Pons (tissue), 1 donor: Measurements from ENCODE around the gene SOCS6.

Experiments
- DNase-seq: peaks from one replicate; pipeline ENCODE4 v3.0.0-alpha.2; 2016; ENCODE audit warnings: low spot score

The SOCS6 gene

GRCh38 chr18:70289351-70290312, 787 bp downstream of the SOCS6 start:
- no peak for DNase-seq

- DNase-seq = no peak
Observed at GRCh38 chr18:70290482-70291294, 1.8 kb downstream of the SOCS6 start.

- no peak for DNase-seq
Observed at GRCh38 chr18:70291295-70291574, 2.4 kb downstream of the SOCS6 start.

GRCh38 chr18:70292628-70293027, 3.8 kb downstream of the SOCS6 start:
- DNase-seq = no peak

- DNase-seq = no peak
Observed at GRCh38 chr18:70293166-70293565, 4.3 kb downstream of the SOCS6 start.

- DNase-seq = no peak
Observed at GRCh38 chr18:70294471-70295191, 5.8 kb downstream of the SOCS6 start.

- peak; percentile 43 for DNase-seq
Observed at GRCh38 chr18:70295192-70296188, 6.6 kb downstream of the SOCS6 start.

- DNase-seq = peak; percentile 64
Observed at GRCh38 chr18:70296289-70296688, 7.4 kb downstream of the SOCS6 start.

- no peak for DNase-seq
Observed at GRCh38 chr18:70296781-70297180, 7.9 kb downstream of the SOCS6 start.

GRCh38 chr18:70299393-70299792, 10.5 kb downstream of the SOCS6 start:
- no peak for DNase-seq

GRCh38 chr18:70301667-70302066, 12.8 kb downstream of the SOCS6 start:
- DNase-seq = no peak

GRCh38 chr18:70308555-70309294, 19.9 kb downstream of the SOCS6 start:
- no peak for DNase-seq

GRCh38 chr18:70310560-70311320, 21.9 kb downstream of the SOCS6 start:
- no peak for DNase-seq

GRCh38 chr18:70311726-70312125, 22.9 kb downstream of the SOCS6 start:
- no peak for DNase-seq

- DNase-seq = no peak
Observed at GRCh38 chr18:70313640-70314039, 24.8 kb downstream of the SOCS6 start.

- no peak for DNase-seq
Observed at GRCh38 chr18:70314151-70314782, 25.4 kb downstream of the SOCS6 start.

GRCh38 chr18:70319187-70319586, 30.3 kb downstream of the SOCS6 start:
- DNase-seq = no peak

GRCh38 chr18:70321616-70322015, 32.8 kb downstream of the SOCS6 start:
- no peak for DNase-seq

- no peak for DNase-seq
Observed at GRCh38 chr18:70322385-70322784, 33.5 kb downstream of the SOCS6 start.
